ENCODE measurements around the gene CCDC88B. TPM values are rescaled to one million over a fixed set of nuclear protein-coding genes. Genes with fewer than 3 reads are reported as not detected.

CCDC88B gene
- total and polyA plus RNA-seq, 4 donors = 3.5 to 4.9 (median 4.0) TPM

DNA sequence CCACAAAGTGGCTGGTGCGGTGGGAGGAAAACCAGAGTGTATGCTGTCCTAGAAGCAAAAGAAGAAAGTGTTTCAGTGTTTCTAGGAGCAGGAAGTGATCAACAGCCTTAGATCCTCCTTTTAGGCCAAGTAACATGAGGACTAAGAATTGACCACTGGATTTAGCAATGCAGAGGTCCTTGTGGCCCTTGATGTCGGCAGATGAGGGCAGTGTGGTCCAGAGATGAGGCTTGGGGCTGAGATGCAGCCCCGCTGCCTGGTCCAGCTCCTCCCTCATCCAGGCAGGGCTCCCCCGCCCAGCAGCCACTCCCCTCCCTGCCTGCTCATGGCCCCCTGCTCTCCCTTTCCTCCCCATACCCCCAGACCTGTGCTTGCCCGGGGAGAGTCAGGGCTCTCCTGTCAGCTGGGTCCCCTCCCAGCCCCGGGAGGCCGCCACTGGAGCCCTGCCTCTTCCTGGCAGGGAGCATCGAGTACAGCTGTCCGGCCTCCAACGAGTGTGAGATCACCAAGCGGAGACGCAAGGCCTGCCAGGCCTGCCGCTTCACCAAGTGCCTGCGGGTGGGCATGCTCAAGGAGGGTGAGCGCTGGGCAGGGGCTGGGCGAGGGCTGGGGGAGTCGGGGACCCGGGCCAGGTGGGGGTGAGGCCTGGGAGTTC is 26.4 kb upstream of the CCDC88B start:
- no peaks in the 10 kb centered on the region for H3K9me3 ChIP-seq (ENCODE audit: control insufficient read depth in 4 of 4, low read length in 3 of 4)
- peaks cover 1 to 52% (median 37%) of the 10 kb centered on the region in 4 donors for H3K4me1 ChIP-seq (ENCODE audit: control insufficient read depth in 4 of 4, insufficient read depth in 4 of 4, low read length in 3 of 4)
- no peak overlapping the region for H3K4me3 ChIP-seq (ENCODE audit: low read depth in 1 of 3, low read length in 3 of 3)
- peaks cover 4 to 26% (median 9%) of the 10 kb centered on the region in 4 donors for H3K36me3 ChIP-seq (ENCODE audit: control insufficient read depth in 4 of 4, insufficient read depth in 3 of 4, low read depth in 1 of 4, low read length in 3 of 4)
- WGBS = 81% methylated on average over 18 of the region's 18 CpGs
- H3K27me3 ChIP-seq (ENCODE audit: control insufficient read depth in 4 of 4, insufficient read depth in 4 of 4, low read length in 3 of 4) = no peaks in the 10 kb centered on the region
- no peak overlapping the region for H3K9ac ChIP-seq (ENCODE audit: low read depth in 1 of 2, low read length in 2 of 2)
- no peak overlapping the region for H3K27ac ChIP-seq (ENCODE audit: low read depth in 1 of 2, low read length in 2 of 2)
- TF ChIP-seq, protein P1, sequence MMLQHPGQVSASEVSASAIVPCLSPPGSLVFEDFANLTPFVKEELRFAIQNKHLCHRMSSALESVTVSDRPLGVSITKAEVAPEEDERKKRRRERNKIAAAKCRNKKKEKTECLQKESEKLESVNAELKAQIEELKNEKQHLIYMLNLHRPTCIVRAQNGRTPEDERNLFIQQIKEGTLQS (IDR thresholded peaks at IDR 0.05) = no peak
- no peak for TF ChIP-seq RAD21 (IDR thresholded peaks at IDR 0.05)
- TF ChIP-seq GABPA (IDR thresholded peaks at IDR 0.05 in 1 of 2, conservative IDR thresholded peaks at IDR 0.05 in 1 of 2) = no peak
- TF ChIP-seq, protein P2, sequence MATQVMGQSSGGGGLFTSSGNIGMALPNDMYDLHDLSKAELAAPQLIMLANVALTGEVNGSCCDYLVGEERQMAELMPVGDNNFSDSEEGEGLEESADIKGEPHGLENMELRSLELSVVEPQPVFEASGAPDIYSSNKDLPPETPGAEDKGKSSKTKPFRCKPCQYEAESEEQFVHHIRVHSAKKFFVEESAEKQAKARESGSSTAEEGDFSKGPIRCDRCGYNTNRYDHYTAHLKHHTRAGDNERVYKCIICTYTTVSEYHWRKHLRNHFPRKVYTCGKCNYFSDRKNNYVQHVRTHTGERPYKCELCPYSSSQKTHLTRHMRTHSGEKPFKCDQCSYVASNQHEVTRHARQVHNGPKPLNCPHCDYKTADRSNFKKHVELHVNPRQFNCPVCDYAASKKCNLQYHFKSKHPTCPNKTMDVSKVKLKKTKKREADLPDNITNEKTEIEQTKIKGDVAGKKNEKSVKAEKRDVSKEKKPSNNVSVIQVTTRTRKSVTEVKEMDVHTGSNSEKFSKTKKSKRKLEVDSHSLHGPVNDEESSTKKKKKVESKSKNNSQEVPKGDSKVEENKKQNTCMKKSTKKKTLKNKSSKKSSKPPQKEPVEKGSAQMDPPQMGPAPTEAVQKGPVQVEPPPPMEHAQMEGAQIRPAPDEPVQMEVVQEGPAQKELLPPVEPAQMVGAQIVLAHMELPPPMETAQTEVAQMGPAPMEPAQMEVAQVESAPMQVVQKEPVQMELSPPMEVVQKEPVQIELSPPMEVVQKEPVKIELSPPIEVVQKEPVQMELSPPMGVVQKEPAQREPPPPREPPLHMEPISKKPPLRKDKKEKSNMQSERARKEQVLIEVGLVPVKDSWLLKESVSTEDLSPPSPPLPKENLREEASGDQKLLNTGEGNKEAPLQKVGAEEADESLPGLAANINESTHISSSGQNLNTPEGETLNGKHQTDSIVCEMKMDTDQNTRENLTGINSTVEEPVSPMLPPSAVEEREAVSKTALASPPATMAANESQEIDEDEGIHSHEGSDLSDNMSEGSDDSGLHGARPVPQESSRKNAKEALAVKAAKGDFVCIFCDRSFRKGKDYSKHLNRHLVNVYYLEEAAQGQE (IDR thresholded peaks at IDR 0.05) = no peak
- TF ChIP-seq EGR1 (IDR thresholded peaks at IDR 0.05; ENCODE audit: low read depth in 2 of 2) = no peak
- TF ChIP-seq JUND (IDR thresholded peaks at IDR 0.05) = no peak
- no peak for TF ChIP-seq NR2F2 (IDR thresholded peaks at IDR 0.05)
- no peak for TF ChIP-seq HNF4G (IDR thresholded peaks at IDR 0.05)
- no peak for TF ChIP-seq FOXA1 (IDR thresholded peaks at IDR 0.05)
- no peak for TF ChIP-seq TAF1 (conservative IDR thresholded peaks at IDR 0.05)
- TF ChIP-seq, protein P3, sequence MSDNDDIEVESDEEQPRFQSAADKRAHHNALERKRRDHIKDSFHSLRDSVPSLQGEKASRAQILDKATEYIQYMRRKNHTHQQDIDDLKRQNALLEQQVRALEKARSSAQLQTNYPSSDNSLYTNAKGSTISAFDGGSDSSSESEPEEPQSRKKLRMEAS (IDR thresholded peaks at IDR 0.05) = no peak
- no peak for TF ChIP-seq YY1 (IDR thresholded peaks at IDR 0.05)
- TF ChIP-seq, protein P4, sequence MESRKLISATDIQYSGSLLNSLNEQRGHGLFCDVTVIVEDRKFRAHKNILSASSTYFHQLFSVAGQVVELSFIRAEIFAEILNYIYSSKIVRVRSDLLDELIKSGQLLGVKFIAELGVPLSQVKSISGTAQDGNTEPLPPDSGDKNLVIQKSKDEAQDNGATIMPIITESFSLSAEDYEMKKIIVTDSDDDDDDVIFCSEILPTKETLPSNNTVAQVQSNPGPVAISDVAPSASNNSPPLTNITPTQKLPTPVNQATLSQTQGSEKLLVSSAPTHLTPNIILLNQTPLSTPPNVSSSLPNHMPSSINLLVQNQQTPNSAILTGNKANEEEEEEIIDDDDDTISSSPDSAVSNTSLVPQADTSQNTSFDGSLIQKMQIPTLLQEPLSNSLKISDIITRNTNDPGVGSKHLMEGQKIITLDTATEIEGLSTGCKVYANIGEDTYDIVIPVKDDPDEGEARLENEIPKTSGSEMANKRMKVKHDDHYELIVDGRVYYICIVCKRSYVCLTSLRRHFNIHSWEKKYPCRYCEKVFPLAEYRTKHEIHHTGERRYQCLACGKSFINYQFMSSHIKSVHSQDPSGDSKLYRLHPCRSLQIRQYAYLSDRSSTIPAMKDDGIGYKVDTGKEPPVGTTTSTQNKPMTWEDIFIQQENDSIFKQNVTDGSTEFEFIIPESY (IDR thresholded peaks at IDR 0.05) = no peak
- TF ChIP-seq, protein P5, sequence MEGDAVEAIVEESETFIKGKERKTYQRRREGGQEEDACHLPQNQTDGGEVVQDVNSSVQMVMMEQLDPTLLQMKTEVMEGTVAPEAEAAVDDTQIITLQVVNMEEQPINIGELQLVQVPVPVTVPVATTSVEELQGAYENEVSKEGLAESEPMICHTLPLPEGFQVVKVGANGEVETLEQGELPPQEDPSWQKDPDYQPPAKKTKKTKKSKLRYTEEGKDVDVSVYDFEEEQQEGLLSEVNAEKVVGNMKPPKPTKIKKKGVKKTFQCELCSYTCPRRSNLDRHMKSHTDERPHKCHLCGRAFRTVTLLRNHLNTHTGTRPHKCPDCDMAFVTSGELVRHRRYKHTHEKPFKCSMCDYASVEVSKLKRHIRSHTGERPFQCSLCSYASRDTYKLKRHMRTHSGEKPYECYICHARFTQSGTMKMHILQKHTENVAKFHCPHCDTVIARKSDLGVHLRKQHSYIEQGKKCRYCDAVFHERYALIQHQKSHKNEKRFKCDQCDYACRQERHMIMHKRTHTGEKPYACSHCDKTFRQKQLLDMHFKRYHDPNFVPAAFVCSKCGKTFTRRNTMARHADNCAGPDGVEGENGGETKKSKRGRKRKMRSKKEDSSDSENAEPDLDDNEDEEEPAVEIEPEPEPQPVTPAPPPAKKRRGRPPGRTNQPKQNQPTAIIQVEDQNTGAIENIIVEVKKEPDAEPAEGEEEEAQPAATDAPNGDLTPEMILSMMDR (IDR thresholded peaks at IDR 0.05; ENCODE audit: low read depth, low read length, missing input control) = no peak
- TF ChIP-seq RXRA (IDR thresholded peaks at IDR 0.05) = no peak
- no peak for TF ChIP-seq HNF4A (conservative IDR thresholded peaks at IDR 0.05)
- TF ChIP-seq SP1 (IDR thresholded peaks at IDR 0.05) = no peak
- TF ChIP-seq FOXA2 (IDR thresholded peaks at IDR 0.05) = no peak
- no peak for DNase-seq (ENCODE audit: low spot score)

Data from liver (tissue), 9 donors.